Activated CD8-positive, alpha-beta memory T cell treated with anti-CD3 and anti-CD28 coated beads, Interleukin-2, amount 50 U/mL, for 48 hours (primary cell): Measurements from ENCODE around the gene RIN2.

Source experiments
- DNase-seq: peaks from one replicate; pipeline ENCODE4 v3.0.0-alpha.2; 2020

The RIN2 gene

GRCh38 chr20:19765913-19766312, 7.9 kb downstream of the RIN2 start:
- no peak for DNase-seq

GRCh38 chr20:19767070-19767469, 9.0 kb downstream of the RIN2 start:
- DNase-seq, result no peak

GRCh38 chr20:19768325-19768842, 10.3 kb downstream of the RIN2 start:
- DNase-seq, result no peak

GRCh38 chr20:19769507-19769906, 11.4 kb downstream of the RIN2 start:
- DNase-seq, result no peak

- no peak for DNase-seq
These were observed 12.3 kb downstream of the RIN2 start for GRCh38 chr20:19770375-19770774.

GRCh38 chr20:19771031-19771430, 13.0 kb downstream of the RIN2 start:
- DNase-seq, result no peak

GRCh38 chr20:19773471-19773870, 15.4 kb downstream of the RIN2 start:
- no peak for DNase-seq

- DNase-seq, result no peak
These were observed 16.3 kb downstream of the RIN2 start for GRCh38 chr20:19774135-19774933.

- DNase-seq, result no peak
These were observed 17.5 kb downstream of the RIN2 start for GRCh38 chr20:19775353-19776253.

GRCh38 chr20:19777315-19777714, 19.3 kb downstream of the RIN2 start:
- no peak for DNase-seq

GRCh38 chr20:19777981-19778380, 19.9 kb downstream of the RIN2 start:
- no peak for DNase-seq

GRCh38 chr20:19778404-19778803, 20.3 kb downstream of the RIN2 start:
- DNase-seq, result no peak

GRCh38 chr20:19779634-19780033, 21.6 kb downstream of the RIN2 start:
- DNase-seq, result no peak

GRCh38 chr20:19780261-19780660, 22.2 kb downstream of the RIN2 start:
- no peak for DNase-seq

- no peak for DNase-seq
These were observed 23.2 kb downstream of the RIN2 start for GRCh38 chr20:19781235-19781634.

GRCh38 chr20:19782669-19783068, 24.6 kb downstream of the RIN2 start:
- DNase-seq, result no peak

- no peak for DNase-seq
These were observed 25.9 kb downstream of the RIN2 start for GRCh38 chr20:19783966-19784401.

- DNase-seq, result no peak
These were observed 26.6 kb downstream of the RIN2 start for GRCh38 chr20:19784511-19785172.

GRCh38 chr20:19785173-19785982, 27.3 kb downstream of the RIN2 start:
- DNase-seq, result no peak

- DNase-seq, result no peak
These were observed 27.9 kb downstream of the RIN2 start for GRCh38 chr20:19785983-19786285.

- no peak for DNase-seq
These were observed 28.3 kb downstream of the RIN2 start for GRCh38 chr20:19786311-19786710.

GRCh38 chr20:19787366-19787765, 29.3 kb downstream of the RIN2 start:
- no peak for DNase-seq

- DNase-seq, result no peak
These were observed 31.0 kb downstream of the RIN2 start for GRCh38 chr20:19789009-19789408.
